ENCODE results near the gene RTRAF.

The RTRAF gene

GRCh38 chr14:51989293-51990234 lies at the start of gene RTRAF:
Gene RTRAF, plus strand, starts transcription at chr14:51989546. Its CDS starts 94 bp downstream, at chr14:51989640.
- peak; percentile 90 for DNase-seq (ENCODE audit: low spot score)

GRCh38 chr14:51939755-51940301 lies 49.5 kb upstream of the RTRAF start:
- DNase-seq (ENCODE audit: low spot score) = no peak

GRCh38 chr14:51942971-51943370 lies 46.4 kb upstream of the RTRAF start:
- no peak for DNase-seq (ENCODE audit: low spot score)

GRCh38 chr14:51950007-51950406 lies 39.3 kb upstream of the RTRAF start:
- no peak for DNase-seq (ENCODE audit: low spot score)

- no peak for DNase-seq (ENCODE audit: low spot score)
Observed at GRCh38 chr14:51951656-51952055, 37.7 kb upstream of the RTRAF start.

- DNase-seq (ENCODE audit: low spot score) = no peak
Observed at GRCh38 chr14:51954031-51954430, 35.3 kb upstream of the RTRAF start.

GRCh38 chr14:51954657-51955056 lies 34.7 kb upstream of the RTRAF start:
- DNase-seq (ENCODE audit: low spot score) = no peak

GRCh38 chr14:51957950-51958349 lies 31.4 kb upstream of the RTRAF start:
- DNase-seq (ENCODE audit: low spot score) = no peak

- DNase-seq (ENCODE audit: low spot score) = no peak
Observed at GRCh38 chr14:51959928-51960327, 29.4 kb upstream of the RTRAF start.

- DNase-seq (ENCODE audit: low spot score) = no peak
Observed at GRCh38 chr14:51960866-51961265, 28.5 kb upstream of the RTRAF start.

- DNase-seq (ENCODE audit: low spot score) = no peak
Observed at GRCh38 chr14:51962711-51963110, 26.6 kb upstream of the RTRAF start.

GRCh38 chr14:51963286-51963685 lies 26.1 kb upstream of the RTRAF start:
- DNase-seq (ENCODE audit: low spot score) = no peak

GRCh38 chr14:51967521-51967920 lies 21.8 kb upstream of the RTRAF start:
- no peak for DNase-seq (ENCODE audit: low spot score)

- no peak for DNase-seq (ENCODE audit: low spot score)
Observed at GRCh38 chr14:51969852-51970540, 19.4 kb upstream of the RTRAF start.

GRCh38 chr14:51972566-51972965 lies 16.8 kb upstream of the RTRAF start:
- DNase-seq (ENCODE audit: low spot score) = no peak

GRCh38 chr14:51977075-51977474 lies 12.3 kb upstream of the RTRAF start:
- DNase-seq (ENCODE audit: low spot score) = no peak

- no peak for DNase-seq (ENCODE audit: low spot score)
Observed at GRCh38 chr14:51978681-51979085, 10.7 kb upstream of the RTRAF start.

GRCh38 chr14:51979088-51979709 lies 10.1 kb upstream of the RTRAF start:
- peak; percentile 81 for DNase-seq (ENCODE audit: low spot score)

- no peak for DNase-seq (ENCODE audit: low spot score)
Observed at GRCh38 chr14:51981218-51981854, 8.0 kb upstream of the RTRAF start.

GRCh38 chr14:51988221-51988620 lies 1.1 kb upstream of the RTRAF start:
- no peak for DNase-seq (ENCODE audit: low spot score)

GRCh38 chr14:51990488-51990887 lies 1.1 kb downstream of the RTRAF start:
- no peak for DNase-seq (ENCODE audit: low spot score)
